Activated B cell treated with CpG ODN at 0.5 μM for 24 hours (primary cell): ENCODE data around the gene IER2. TPM values are rescaled to one million over a fixed set of nuclear protein-coding genes. Genes with fewer than 3 reads are reported as not detected.
A peak's percentile ranks its signal among the peaks of the same experiment; 100 is the strongest.

Experiments
- ATAC-seq: fragments of 200-7000 bp; cut with Tn5 transposase; one replicate; pipeline ENCODE4 v1.10.0; 2021; ENCODE audit warnings: low read depth, mild to moderate bottlenecking, moderate library complexity
- CTCF ChIA-PET: fragments of 350-600 bp; sonication (Branson Sonifier 250); formaldehyde crosslinking; loops from one replicate; lab custom pipeline; 2021; ENCODE audit warnings: antibody characterized with exemption; lab: Charles Lee
- POLR2A ChIA-PET: fragments of 350-600 bp; sonication (Branson Sonifier 250); formaldehyde crosslinking; loops from one replicate; lab custom pipeline; 2021; ENCODE audit warnings: antibody characterized with exemption; lab: Charles Lee
- DNase-seq: peaks from one replicate; pipeline ENCODE4 v3.0.0; 2022
- H3K27ac Mint-ChIP-seq: one replicate; pipeline ENCODE4 v1.8.0; 2020; ENCODE audit warnings: mixed read lengths
- H3K27me3 Mint-ChIP-seq: one replicate; pipeline ENCODE4 v1.8.0; 2021; ENCODE audit warnings: mixed read lengths
- H3K36me3 Mint-ChIP-seq: one replicate; pipeline ENCODE4 v1.8.0; 2021; ENCODE audit warnings: low read depth, mixed read lengths
- H3K4me1 Mint-ChIP-seq: one replicate; pipeline ENCODE4 v1.8.0; 2021; ENCODE audit warnings: mixed read lengths
- H3K4me3 Mint-ChIP-seq: one replicate; pipeline ENCODE4 v1.8.0; 2020; ENCODE audit warnings: mild to moderate bottlenecking, mixed read lengths
- H3K9me3 Mint-ChIP-seq: one replicate; pipeline ENCODE4 v1.8.0; 2020; ENCODE audit warnings: mixed read lengths
- CTCF ChIP-seq: fragments of 200-600 bp; IDR thresholded peaks from one replicate; pipeline ENCODE4 v1.8.0; 2022; ENCODE audit warnings: antibody characterized with exemption, mild to moderate bottlenecking
- intact Hi-C: fragments of 100-400 bp; cut with micrococcal nuclease; formaldehyde crosslinking; loops from one replicate; pipeline ENCODE4 v1.15.1; 2024
- total RNA-seq: library from RNA; stranded (reverse); gene quantifications from 2 replicates; pipeline ENCODE4 v1.2.3, GENCODE V29; 2022

The IER2 gene
- total RNA-seq, 1 donor from 2014 or later, result 119 TPM

GRCh38 chr19:13153569-13154240 is 3.5 kb downstream of the IER2 start:
- Mint-ChIP-seq H3K9me3 (no peaks in the 10 kb centered on the region), H3K36me3 (peaks cover 42% of the 10 kb centered on the region), H3K27me3 (no peaks in the 10 kb centered on the region), H3K4me3 (peak overlapping the region; percentile 99), H3K4me1 (peaks cover 54% of the 10 kb centered on the region), H3K27ac (peak overlapping the region; percentile 99)
- ChIA-PET POLR2A (interaction anchor here (0.6 to 6.5 kb wide), 32 partner anchors 10 to 683 kb away, joined by 3 to 413 read pairs (median 28); partner anchors contain the start of genes LYL1, NACC1 and TRMT1), CTCF (interaction anchor here (1.3 to 4.6 kb wide), 6 partner anchors 10 to 436 kb away, joined by 3 to 38 read pairs (median 8); no protein-coding TSS in a partner anchor)
- no peak for TF ChIP-seq CTCF
- intact Hi-C loops, result loop anchor here (1.0 to 10.0 kb wide), 6 partner anchors 216 to 984 kb away; partner anchors contain the start of genes ASF1B, CALR, RFX1 and SAMD1
- no peak for ATAC-seq
- peak; percentile 49 for DNase-seq

GRCh38 chr19:13154241-13154778 is 4.1 kb downstream of the IER2 start:
- ChIA-PET POLR2A (interaction anchor here (0.5 to 6.5 kb wide), 24 partner anchors 12 to 363 kb away, joined by 3 to 413 read pairs (median 14); partner anchors contain the start of genes JUNB, LYL1, NACC1 and TRMT1), CTCF (interaction anchor here (0.9 to 4.6 kb wide), 8 partner anchors 10 to 108 kb away, joined by 3 to 41 read pairs (median 8); partner anchors contain the start of gene NACC1)
- H3K4me3 Mint-ChIP-seq, result peak overlapping the region; percentile 99
- H3K4me1 Mint-ChIP-seq, result peaks cover 55% of the 10 kb centered on the region
- intact Hi-C loops, result loop anchor here (1.0 to 10.0 kb wide), 5 partner anchors 217 to 983 kb away; partner anchors contain the start of genes ASF1B, CALR, RFX1 and SAMD1
- peaks cover 42% of the 10 kb centered on the region for H3K36me3 Mint-ChIP-seq
- DNase-seq (peak; percentile 44), ATAC-seq (no peak)
- peak overlapping the region; percentile 94 for H3K27ac Mint-ChIP-seq
- H3K9me3 Mint-ChIP-seq, result no peaks in the 10 kb centered on the region
- no peak for TF ChIP-seq CTCF
- no peaks in the 10 kb centered on the region for H3K27me3 Mint-ChIP-seq

GRCh38 chr19:13154911-13155471 is 4.8 kb downstream of the IER2 start:
- H3K27me3 Mint-ChIP-seq, result no peaks in the 10 kb centered on the region
- ATAC-seq (peak; percentile 8), DNase-seq (peak; percentile 64)
- H3K36me3 Mint-ChIP-seq, result peaks cover 42% of the 10 kb centered on the region
- H3K9me3 Mint-ChIP-seq, result no peaks in the 10 kb centered on the region
- no peak for TF ChIP-seq CTCF
- intact Hi-C loops, result loop anchor here (1.0 to 10.0 kb wide), 9 partner anchors 8 to 1212 kb away; partner anchors contain the start of genes ASF1B, CALR, RFX1 and SAMD1
- H3K27ac Mint-ChIP-seq, result peak overlapping the region; percentile 94
- H3K4me1 Mint-ChIP-seq, result peaks cover 55% of the 10 kb centered on the region
- POLR2A ChIA-PET, result interaction anchor here (0.5 to 6.5 kb wide), 34 partner anchors 11 to 1429 kb away, joined by 3 to 413 read pairs (median 6); partner anchors contain the start of genes JUNB, LYL1, NACC1 and TRMT1
- H3K4me3 Mint-ChIP-seq, result peak overlapping the region; percentile 99
- CTCF ChIA-PET, result interaction anchor here (0.8 to 4.6 kb wide), 15 partner anchors 9 to 177 kb away, joined by 3 to 41 read pairs (median 6); partner anchors contain the start of gene NACC1

GRCh38 chr19:13155472-13156359 is 5.5 kb downstream of the IER2 start:
- Mint-ChIP-seq H3K9me3 (no peaks in the 10 kb centered on the region), H3K4me1 (peaks cover 61% of the 10 kb centered on the region), H3K4me3 (peak overlapping the region; percentile 99), H3K36me3 (peaks cover 36% of the 10 kb centered on the region), H3K27ac (peak overlapping the region; percentile 97), H3K27me3 (no peaks in the 10 kb centered on the region)
- ATAC-seq (peak; percentile 46), DNase-seq (peak; percentile 94)
- no peak for TF ChIP-seq CTCF
- intact Hi-C loops, result loop anchor here (1.0 to 10.0 kb wide), 10 partner anchors 8 to 1212 kb away; partner anchors contain the start of genes RFX1 and SAMD1
- ChIA-PET POLR2A (interaction anchor here (0.5 to 6.5 kb wide), 42 partner anchors 11 to 1428 kb away, joined by 3 to 413 read pairs (median 5); partner anchors contain the start of genes JUNB, LYL1, NACC1 and TRMT1), CTCF (interaction anchor here (0.8 to 4.6 kb wide), 15 partner anchors 8 to 178 kb away, joined by 3 to 41 read pairs (median 6); partner anchors contain the start of gene NACC1)
